HS-5 (cell line): Measurements from ENCODE around the gene PTPRD.

Experiments used
- DNase-seq: peaks from one replicate; pipeline ENCODE4 v3.0.0-alpha.2; 2012; ENCODE audit warnings: low read depth

The PTPRD gene

GRCh38 chr9:8825585-8826147, 1787.1 kb downstream of the PTPRD start:
- no peak for DNase-seq

- DNase-seq: no peak
Observed at GRCh38 chr9:8823131-8823895, 1789.5 kb downstream of the PTPRD start.

DNA sequence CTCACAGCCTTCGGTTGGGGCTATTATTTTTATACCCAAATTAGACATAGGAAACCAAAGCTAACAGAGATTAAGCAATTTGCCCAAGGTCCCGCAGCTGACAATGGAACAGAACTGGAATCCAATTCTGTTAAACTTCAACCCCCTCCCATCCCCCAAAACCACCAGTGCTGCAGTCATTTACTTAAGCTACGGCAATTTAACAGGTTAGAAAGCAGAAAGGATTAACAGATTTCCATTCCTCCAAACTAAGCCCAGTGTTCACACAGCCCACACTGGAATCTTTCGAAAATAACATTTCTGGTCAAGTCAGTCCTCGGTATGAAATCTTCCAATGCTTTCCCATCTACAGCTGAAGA, 1790.2 kb downstream of the PTPRD start:
- DNase-seq: no peak

DNA sequence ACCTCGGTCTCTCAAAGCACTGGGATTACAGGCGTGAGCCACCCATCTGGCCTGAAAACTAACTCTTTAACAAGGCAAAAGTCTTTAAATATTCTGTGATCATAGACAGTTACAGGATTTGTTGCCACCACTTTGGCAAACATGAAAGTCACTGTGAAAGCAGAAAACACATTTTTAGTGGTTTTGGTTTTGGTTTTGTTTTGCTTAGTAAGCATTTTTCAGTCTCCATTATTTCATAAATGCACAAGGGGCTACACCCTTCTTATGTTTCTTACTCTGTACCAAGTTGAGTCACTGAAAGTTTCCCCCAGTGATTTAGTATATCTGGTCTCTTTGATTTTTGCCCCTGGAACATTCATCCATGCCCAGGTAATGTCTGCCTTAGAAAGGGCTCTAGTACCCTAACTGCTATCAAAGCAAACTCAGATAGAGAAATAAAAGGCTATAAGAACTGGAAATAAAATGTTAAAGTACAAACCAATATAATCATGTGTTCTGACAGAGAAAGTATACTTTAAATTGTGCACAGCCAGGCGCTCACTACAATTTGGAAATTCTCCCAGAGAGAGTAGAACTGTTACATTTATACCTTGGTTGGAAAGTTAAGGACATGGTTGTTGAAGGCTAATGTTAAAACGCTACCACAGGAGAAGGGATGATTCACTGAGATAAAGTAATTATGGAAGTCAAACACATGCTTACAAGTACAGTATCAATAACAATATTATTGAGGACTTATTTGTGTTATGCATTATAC, 1790.7 kb downstream of the PTPRD start:
- DNase-seq: no peak

- DNase-seq: no peak
Observed at GRCh38 chr9:8817335-8817734, 1795.5 kb downstream of the PTPRD start.

DNA sequence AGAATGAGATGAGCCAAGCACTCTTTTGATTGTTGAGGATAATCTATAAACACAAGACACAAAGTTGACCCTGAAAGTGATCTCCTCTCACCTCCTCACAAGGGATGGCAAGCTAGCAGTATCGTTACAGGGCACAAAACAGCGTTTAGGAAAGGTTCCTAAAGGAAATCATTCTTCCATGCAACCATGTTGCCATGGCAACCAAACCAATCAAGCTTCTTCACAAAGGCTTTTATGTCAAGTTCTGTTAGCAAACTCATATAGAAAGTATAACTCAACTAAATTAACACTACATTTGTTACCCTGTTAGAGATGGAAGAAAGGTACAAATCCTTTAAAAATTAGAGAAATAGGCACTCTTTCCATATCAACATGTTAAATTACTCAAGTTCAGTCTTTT, 1796.4 kb downstream of the PTPRD start:
- no peak for DNase-seq

DNA sequence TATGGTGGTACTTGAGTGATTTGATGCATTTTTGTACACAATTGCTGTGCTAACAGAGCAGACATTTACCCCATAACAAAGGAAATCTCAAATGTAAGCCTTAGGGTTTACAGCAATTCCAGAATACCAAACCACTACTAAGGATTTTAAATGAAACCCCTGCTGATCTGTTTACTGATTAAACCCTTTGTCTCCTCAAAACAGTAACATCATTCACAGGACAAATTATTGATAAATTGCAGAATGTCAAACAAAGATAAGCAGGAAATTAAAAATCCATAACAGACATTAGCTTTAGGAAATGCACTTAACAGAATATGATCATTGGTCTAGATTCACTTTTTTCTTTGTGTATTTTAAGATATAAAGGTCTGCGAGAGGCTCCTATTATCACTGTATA, 1796.9 kb downstream of the PTPRD start:
- no peak for DNase-seq

DNA sequence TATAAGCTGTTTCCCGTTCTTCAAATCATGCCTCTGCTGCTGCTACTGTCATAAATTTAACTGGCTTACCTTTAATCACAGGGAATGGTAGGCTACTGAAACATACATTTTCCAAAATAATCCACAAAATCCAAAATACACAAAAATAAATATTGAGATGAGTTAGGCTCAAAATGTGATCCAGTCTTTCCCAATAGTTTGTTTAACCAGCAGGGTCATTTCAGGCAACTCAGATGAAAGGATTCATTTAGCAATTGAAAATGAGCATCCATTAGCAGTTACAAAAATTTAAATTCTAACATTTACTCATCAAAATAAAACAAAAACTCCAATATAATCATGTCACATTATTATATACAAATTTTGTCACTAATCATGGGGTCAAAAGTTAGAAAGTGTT, 1797.6 kb downstream of the PTPRD start:
- no peak for DNase-seq

DNA sequence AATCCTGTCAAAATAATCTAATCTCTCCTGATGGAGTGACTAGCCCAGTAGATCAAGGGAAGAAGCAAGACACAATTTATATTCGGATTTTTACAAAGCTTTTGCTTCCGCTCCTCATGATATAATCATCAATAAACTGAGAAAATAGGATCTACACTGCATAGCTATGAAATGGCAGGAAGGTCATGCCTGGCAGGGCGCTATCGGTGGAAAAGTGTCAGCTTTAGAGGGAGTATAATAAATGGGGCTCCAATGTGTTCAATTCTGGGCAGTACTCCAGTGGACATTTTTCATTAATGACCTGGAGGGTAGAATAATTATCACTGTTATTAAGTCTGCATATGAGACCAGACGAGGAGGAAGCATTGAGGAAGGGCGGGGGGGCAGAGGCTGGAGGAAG, 1799.9 kb downstream of the PTPRD start:
- DNase-seq: no peak

GRCh38 chr9:8809741-8810140, 1803.1 kb downstream of the PTPRD start:
- no peak for DNase-seq

DNA sequence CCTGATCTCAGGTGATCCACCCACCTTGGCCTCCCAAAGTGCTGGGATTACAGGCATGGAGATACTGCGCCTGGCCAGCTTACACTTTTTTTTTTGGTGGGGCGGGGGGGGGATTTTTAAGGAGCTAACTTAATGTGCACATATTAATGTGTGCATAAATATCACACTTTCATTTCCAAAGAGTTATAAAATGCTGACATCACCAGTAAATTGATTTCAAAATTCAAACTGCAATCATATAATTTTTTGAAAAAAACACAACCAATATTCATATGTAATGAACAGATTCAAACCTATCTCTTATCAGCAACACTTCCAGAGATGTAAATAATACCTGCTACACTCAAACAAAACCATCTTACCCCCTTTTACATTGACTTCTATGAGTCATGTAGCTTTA, 1806.7 kb downstream of the PTPRD start:
- no peak for DNase-seq

DNA sequence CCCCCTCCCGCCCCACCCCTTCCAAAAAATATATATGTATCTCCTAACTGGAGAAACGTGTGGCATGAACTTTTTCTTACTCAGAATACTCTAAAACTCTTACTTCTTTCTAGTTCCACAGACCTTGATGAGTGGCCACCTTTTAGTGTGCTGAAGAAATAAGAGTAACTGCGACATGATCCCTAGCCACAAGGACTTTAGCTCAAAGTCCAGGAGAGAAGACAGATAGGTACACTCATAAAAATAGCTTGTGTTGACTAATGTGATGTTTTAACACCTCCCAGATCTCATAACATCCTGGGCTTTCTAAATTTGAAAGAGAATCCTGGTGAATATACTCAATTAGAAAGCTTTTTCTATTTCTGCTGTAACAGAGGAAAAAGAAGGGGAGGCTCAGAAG, 1808.2 kb downstream of the PTPRD start:
- no peak for DNase-seq

DNA sequence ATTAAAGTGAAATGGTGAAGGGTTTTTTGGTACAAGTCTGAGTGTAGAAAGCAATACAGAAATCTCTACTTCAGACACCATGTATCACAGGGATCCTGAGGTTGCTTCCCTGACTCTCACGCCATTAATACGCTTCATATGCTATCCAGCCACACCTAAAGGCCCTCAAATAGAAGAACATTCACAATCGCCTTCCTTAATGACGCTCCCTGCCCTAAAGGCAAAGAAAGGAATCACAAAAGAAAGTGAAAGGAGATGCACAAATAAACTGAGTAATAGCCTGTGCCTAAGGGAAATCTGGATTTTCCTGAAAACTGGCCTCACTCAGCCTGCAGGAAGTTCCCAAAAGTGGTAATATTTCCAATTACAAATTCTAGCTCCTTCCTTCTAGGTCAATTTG, 1810.6 kb downstream of the PTPRD start:
- DNase-seq: no peak

DNA sequence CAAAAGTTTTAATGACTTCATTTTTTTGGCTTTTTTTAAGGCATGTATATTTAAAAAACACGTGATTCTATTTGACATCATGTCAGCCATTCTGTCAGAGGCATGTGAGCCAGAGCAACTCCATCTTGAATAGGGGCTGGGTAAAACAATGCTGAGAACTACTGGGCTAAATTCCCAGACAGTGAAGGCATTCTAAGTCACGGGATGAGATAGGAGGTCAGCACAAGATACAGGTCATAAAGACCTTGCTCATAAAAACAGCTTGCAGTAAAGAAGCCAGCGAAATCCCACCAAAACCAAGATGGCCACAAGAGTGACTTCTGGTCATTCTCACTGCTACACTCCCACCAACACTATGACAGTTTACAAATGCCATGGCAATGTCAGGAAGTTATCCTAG, 1812.6 kb downstream of the PTPRD start:
- no peak for DNase-seq

GRCh38 chr9:8799615-8800014, 1813.2 kb downstream of the PTPRD start:
- no peak for DNase-seq

DNA sequence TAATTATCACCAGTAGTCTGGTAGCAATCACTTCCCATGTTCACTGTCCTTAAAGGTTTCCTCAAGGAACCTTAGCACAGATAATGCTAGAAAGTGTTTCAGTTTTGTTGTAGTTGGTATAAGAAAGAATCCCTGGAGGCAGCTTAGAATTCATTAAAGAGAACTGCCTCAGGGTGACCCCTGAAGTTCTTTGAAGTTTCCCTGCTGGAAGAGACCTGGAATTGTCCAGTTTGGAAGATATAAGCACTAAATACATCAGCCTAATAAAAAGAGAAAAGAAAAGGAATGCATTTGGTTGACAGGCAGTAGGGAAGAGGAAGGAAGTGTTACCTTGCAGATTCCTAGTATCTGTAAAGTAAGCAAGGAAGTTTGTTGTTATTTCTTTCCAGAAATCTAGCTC, 1813.6 kb downstream of the PTPRD start:
- no peak for DNase-seq

GRCh38 chr9:8784838-8785237, 1828.0 kb downstream of the PTPRD start:
- no peak for DNase-seq

GRCh38 chr9:8783941-8784340, 1828.9 kb downstream of the PTPRD start:
- no peak for DNase-seq

GRCh38 chr9:8782237-8782636, 1830.6 kb downstream of the PTPRD start:
- no peak for DNase-seq

DNA sequence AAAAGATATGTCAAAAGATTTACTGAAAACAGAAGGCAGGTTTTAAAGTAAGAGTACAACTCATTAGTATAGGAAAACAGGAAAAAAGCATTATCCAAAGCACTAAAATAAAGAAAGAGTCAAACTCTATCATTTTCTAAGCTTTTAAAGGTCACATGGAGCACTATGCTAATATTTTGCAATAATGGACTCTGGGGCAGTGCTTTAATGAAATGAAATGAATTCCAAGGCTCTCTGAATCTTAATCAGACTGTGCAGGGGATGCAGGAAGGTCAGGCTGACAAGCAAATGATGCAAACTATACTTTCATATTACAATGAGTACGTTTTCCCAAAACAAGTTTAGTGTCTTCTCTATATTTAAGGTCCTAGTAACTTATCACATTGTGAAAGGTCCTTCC, 1831.3 kb downstream of the PTPRD start:
- DNase-seq: no peak

- no peak for DNase-seq
Observed at GRCh38 chr9:8780386-8780785, 1832.4 kb downstream of the PTPRD start.

GRCh38 chr9:8779478-8779877, 1833.3 kb downstream of the PTPRD start:
- DNase-seq: no peak

- no peak for DNase-seq
Observed at GRCh38 chr9:8778356-8778755, 1834.4 kb downstream of the PTPRD start.

GRCh38 chr9:8772302-8772701, 1840.5 kb downstream of the PTPRD start:
- DNase-seq: no peak
